ENCODE measurements around the gene TAF4B.

GRCh38 chr18:26414901-26415440 is 188.7 kb downstream of the TAF4B start:
- TF ChIP-seq EZH2 (IDR thresholded peaks at IDR 0.05; ENCODE audit: low read length, unreplicated experiment) (no peak), CTCF (conservative IDR thresholded peaks at IDR 0.05; ENCODE audit: low read depth, low read length) (no peak), EZH2phosphoT487 (IDR thresholded peaks at IDR 0.05; ENCODE audit: borderline replicate concordance, low read length) (no peak)

Data from PC-3 (cell line).